ENCODE data around the gene PRMT2.

- TF ChIP-seq EZH2 (IDR thresholded peaks at IDR 0.05; ENCODE audit: borderline replicate concordance), result no peak
- no peak for TF ChIP-seq CTCF (IDR thresholded peaks at IDR 0.05; ENCODE audit: poor library complexity)
Measured at GRCh38 chr21:46618738-46619379, 16.6 kb upstream of the PRMT2 start.
